SIG-M5 (cell line): ENCODE data around the gene AP1B1.
"Not testable (repeated sequence)": the region's sequence is repeated elsewhere in the genome, so short reads cannot be mapped to it uniquely, and the experiment has no call there.

Experiments used
- DNase-seq: peaks from one replicate; lab custom pipeline; 2025; lab: John Stamatoyannopoulos, UW

AP1B1 gene

GRCh38 chr22:29348956-29349355 lies 39.4 kb downstream of the AP1B1 start:
- no peak for DNase-seq

GRCh38 chr22:29348041-29348440 lies 40.3 kb downstream of the AP1B1 start:
- DNase-seq = no peak

- no peak for DNase-seq
Measured at GRCh38 chr22:29346659-29347058, 41.7 kb downstream of the AP1B1 start.

GRCh38 chr22:29345932-29346331 lies 42.4 kb downstream of the AP1B1 start:
- DNase-seq = no peak

GRCh38 chr22:29344889-29345288 lies 43.5 kb downstream of the AP1B1 start:
- DNase-seq = not testable (repeated sequence)

- no peak for DNase-seq
Measured at GRCh38 chr22:29344137-29344536, 44.2 kb downstream of the AP1B1 start.

GRCh38 chr22:29343313-29343805 lies 45.0 kb downstream of the AP1B1 start:
- no peak for DNase-seq

- no peak for DNase-seq
Measured at GRCh38 chr22:29342577-29343312, 45.6 kb downstream of the AP1B1 start.

GRCh38 chr22:29342177-29342576 lies 46.2 kb downstream of the AP1B1 start:
- DNase-seq = no peak

- DNase-seq = no peak
Measured at GRCh38 chr22:29341849-29342127, 46.6 kb downstream of the AP1B1 start.

- DNase-seq = no peak
Measured at GRCh38 chr22:29341056-29341848, 47.1 kb downstream of the AP1B1 start.

GRCh38 chr22:29340566-29340965 lies 47.8 kb downstream of the AP1B1 start:
- DNase-seq = no peak

- no peak for DNase-seq
Measured at GRCh38 chr22:29339381-29340235, 48.8 kb downstream of the AP1B1 start.

GRCh38 chr22:29338398-29338797 lies 50.0 kb downstream of the AP1B1 start:
- DNase-seq = no peak

GRCh38 chr22:29337631-29338284 lies 50.6 kb downstream of the AP1B1 start:
- no peak for DNase-seq

GRCh38 chr22:29336751-29337490 lies 51.4 kb downstream of the AP1B1 start:
- no peak for DNase-seq

- DNase-seq = no peak
Measured at GRCh38 chr22:29335656-29336055, 52.7 kb downstream of the AP1B1 start.

GRCh38 chr22:29334696-29335344 lies 53.5 kb downstream of the AP1B1 start:
- no peak for DNase-seq

GRCh38 chr22:29334148-29334547 lies 54.2 kb downstream of the AP1B1 start:
- DNase-seq = no peak

GRCh38 chr22:29332886-29333496 lies 55.4 kb downstream of the AP1B1 start:
- no peak for DNase-seq
